H1 (cell line): Measurements from ENCODE around the gene SLU7.

ENCODE experiments used
- CBX5 ChIP-seq: fragments of 300-800, 300-1000 bp; sonication (generic); IDR thresholded peaks from 2 replicates; pipeline ENCODE4 v1.7.1; 2016; ENCODE audit warnings: antibody characterized with exemption, low read length, low read depth
- CTCF ChIP-seq, 3 experiments: IDR thresholded peaks; 1 replicate in 2 of 3; 2 replicates in 1 of 3; pipeline versions ENCODE4 v1.5.1 to v1.6.1; 2011; ENCODE audit warnings: low read length in 3 of 3, mild to moderate bottlenecking in 3 of 3, inconsistent platforms in 2 of 3, low read depth in 1 of 3, moderate library complexity in 1 of 3; ENCODE audit not compliant: insufficient read depth in 1 of 3; ENCODE audit errors: control extremely low read depth in 1 of 3
- EGR1 ChIP-seq: IDR thresholded peaks from 2 replicates; pipeline ENCODE4 v1.6.1; 2011; ENCODE audit warnings: low read depth, low read length, borderline replicate concordance
- EP300 ChIP-seq, 2 experiments: IDR thresholded peaks; 1 replicate in 1 of 2; 2 replicates in 1 of 2; pipeline ENCODE4 v1.6.1; 2011 to 2012; ENCODE audit warnings: low read depth in 2 of 2, low read length in 2 of 2, mild to moderate bottlenecking in 2 of 2, borderline replicate concordance in 1 of 2, inconsistent platforms in 1 of 2, moderate library complexity in 1 of 2
- EZH2 ChIP-seq: fragments of 200-600 bp; sonication (generic); IDR thresholded peaks from 2 replicates; pipeline ENCODE4 v1.7.1; 2012; ENCODE audit warnings: low read depth, mild to moderate bottlenecking, moderate library complexity, low read length, inconsistent platforms; ENCODE audit not compliant: severe bottlenecking
- JUN ChIP-seq: IDR thresholded peaks from 2 replicates; pipeline ENCODE4 v1.6.1; 2011; ENCODE audit warnings: low read depth, mild to moderate bottlenecking, improper control_type of control experiment, low read length
- MAFK ChIP-seq: IDR thresholded peaks from 2 replicates; pipeline ENCODE4 v1.6.1; 2012; ENCODE audit warnings: low read depth, mild to moderate bottlenecking, improper control_type of control experiment, low read length
- NRF1 ChIP-seq: IDR thresholded peaks from 2 replicates; pipeline ENCODE4 v1.6.1; 2011; ENCODE audit warnings: mild to moderate bottlenecking, low read depth, low read length, improper control_type of control experiment
- POLR2AphosphoS5 ChIP-seq: IDR thresholded peaks from 2 replicates; pipeline ENCODE4 v1.6.1; 2011; ENCODE audit warnings: low read depth, low read length
- RNF2 ChIP-seq: fragments of 200-900, 300-1000 bp; sonication (generic); IDR thresholded peaks from 2 replicates; pipeline ENCODE4 v1.7.1; 2016; ENCODE audit warnings: borderline replicate concordance, low read depth, mild to moderate bottlenecking, antibody characterized with exemption, low read length; ENCODE audit not compliant: poor library complexity, severe bottlenecking; ENCODE audit errors: missing control alignments

- TF ChIP-seq EZH2 (no peak), JUN (no peak), CTCF (IDR thresholded peaks at IDR 0.05; ENCODE audit: control extremely low read depth in 1 of 3, insufficient read depth in 1 of 3, low read depth in 1 of 3, low read length in 3 of 3) (no peak), CBX5 (no peak), EGR1 (no peak), NRF1 (no peak), RNF2 (no peak), POLR2AphosphoS5 (no peak), EP300 (IDR thresholded peaks at IDR 0.05; ENCODE audit: borderline replicate concordance in 1 of 2, low read depth in 2 of 2, low read length in 2 of 2) (no peak), MAFK (no peak)
Measured at GRCh38 chr5:160468363-160468975, 49.6 kb upstream of the SLU7 start.
